Measurements from ENCODE around the gene KLHL30. TPM values are rescaled to one million over a fixed set of nuclear protein-coding genes. Genes with fewer than 3 reads are reported as not detected.

KLHL30 gene
- total RNA-seq, 2 donors from 2014 or later: 24.9 to 29.0 TPM

DNA sequence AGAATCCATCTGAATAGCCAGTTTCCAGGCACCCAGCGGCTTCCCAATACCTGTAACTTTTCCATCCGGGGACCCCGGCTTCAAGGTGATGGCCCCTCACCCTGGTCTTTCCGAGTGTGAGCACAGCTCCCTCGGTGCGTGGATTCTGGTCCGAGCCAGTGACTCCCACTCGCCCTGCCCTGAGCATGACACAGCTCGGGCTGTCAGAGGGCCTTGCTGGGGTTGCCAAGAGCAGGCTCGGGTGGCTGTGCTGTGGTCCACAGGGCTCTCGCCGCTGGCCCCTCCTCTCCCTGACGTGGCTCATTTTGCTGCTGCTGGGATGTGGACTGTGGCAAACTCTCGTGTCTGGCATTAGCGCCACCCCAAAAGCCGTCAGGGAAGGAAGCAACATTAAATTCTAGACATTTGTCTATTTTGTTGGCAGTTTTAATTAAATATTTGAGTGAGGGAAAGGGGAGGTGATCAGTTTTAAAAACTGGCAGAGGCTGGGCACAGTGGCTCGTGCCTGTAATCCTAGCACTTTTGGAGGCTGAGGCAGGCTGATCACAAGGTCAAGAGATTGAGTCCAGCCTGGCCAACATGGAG is 43.9 kb upstream of the KLHL30 start:
- H3K36me3 ChIP-seq: no peaks in the 10 kb centered on the region
- no peaks in the 10 kb centered on the region for H3K9me3 ChIP-seq
- peaks cover 0 to 9% of the 10 kb centered on the region in 2 donors for H3K4me1 ChIP-seq
- DNase-seq (ENCODE audit: low spot score): peak; percentile 40
- no peak overlapping the region for H3K27ac ChIP-seq
- H3K27me3 ChIP-seq: no peaks in the 10 kb centered on the region
- no peak overlapping the region for H3K4me3 ChIP-seq
- TF ChIP-seq CTCF (IDR thresholded peaks at IDR 0.05): no peak

- no peaks in the 10 kb centered on the region for H3K9me3 ChIP-seq
- no peaks in the 10 kb centered on the region for H3K27me3 ChIP-seq
- TF ChIP-seq CTCF (IDR thresholded peaks at IDR 0.05): no peak
- peak; percentile 9 for DNase-seq (ENCODE audit: low spot score)
- no peak overlapping the region for H3K4me3 ChIP-seq
- no peaks in the 10 kb centered on the region for H3K36me3 ChIP-seq
- H3K4me1 ChIP-seq: peaks cover 0 to 9% of the 10 kb centered on the region in 2 donors
- H3K27ac ChIP-seq: no peak overlapping the region
These were observed 43.3 kb upstream of the KLHL30 start for GRCh38 chr2:238095143-238095542.

- Histone ChIP-seq H3K36me3 (no peaks in the 10 kb centered on the region), H3K4me1 (peaks cover 0 to 9% of the 10 kb centered on the region in 2 donors), H3K27ac (no peak overlapping the region), H3K9me3 (no peaks in the 10 kb centered on the region), H3K27me3 (no peaks in the 10 kb centered on the region), H3K4me3 (no peak overlapping the region)
- peak; percentile 40 for DNase-seq (ENCODE audit: low spot score)
- no peak for TF ChIP-seq CTCF (IDR thresholded peaks at IDR 0.05)
These were observed 42.0 kb upstream of the KLHL30 start for GRCh38 chr2:238096311-238097011.

DNA sequence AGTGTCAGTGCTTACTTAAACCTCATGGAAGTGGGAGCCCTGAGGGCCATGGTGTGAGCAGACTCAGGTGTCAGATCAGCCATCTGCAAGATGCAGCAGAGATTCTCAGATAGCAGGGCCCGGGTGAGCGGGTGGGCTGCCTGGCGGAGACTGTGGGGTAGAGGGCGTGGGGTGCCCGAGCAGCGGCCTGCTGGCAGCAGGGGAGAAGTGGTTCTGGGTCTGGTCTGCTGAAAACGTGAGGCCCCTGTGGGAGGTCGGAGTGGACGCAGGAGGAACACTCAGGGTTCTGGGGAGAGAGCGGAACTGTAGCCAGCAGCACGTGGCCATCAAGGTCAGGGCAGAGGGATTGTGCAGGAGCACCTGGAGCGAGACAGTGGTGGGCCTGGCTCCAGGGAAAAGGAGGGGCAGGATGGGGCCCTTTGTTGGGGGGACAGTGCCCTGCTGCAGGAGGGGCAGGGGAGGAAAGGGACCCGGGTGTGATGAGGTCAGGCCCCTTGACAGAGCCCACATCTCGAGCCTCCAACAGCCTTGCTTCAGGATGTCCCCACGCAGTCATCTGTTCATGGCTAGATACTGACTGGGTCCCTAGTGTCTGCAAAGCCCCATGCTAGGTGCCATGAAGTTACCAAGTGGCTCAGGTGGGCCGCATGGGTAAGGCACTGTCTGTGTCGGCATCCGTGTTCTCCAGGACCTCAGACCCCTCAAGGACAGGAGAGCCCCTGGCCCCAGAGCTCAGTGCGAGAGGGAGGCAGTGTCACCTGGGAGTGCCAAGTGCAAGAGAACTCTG is 41.1 kb upstream of the KLHL30 start:
- Histone ChIP-seq H3K4me1 (peaks cover 0 to 9% of the 10 kb centered on the region in 2 donors), H3K36me3 (no peaks in the 10 kb centered on the region), H3K9me3 (no peaks in the 10 kb centered on the region), H3K4me3 (no peak overlapping the region), H3K27me3 (no peaks in the 10 kb centered on the region), H3K27ac (no peak overlapping the region)
- TF ChIP-seq CTCF (IDR thresholded peaks at IDR 0.05): no peak
- peak; percentile 32 for DNase-seq (ENCODE audit: low spot score)

DNA sequence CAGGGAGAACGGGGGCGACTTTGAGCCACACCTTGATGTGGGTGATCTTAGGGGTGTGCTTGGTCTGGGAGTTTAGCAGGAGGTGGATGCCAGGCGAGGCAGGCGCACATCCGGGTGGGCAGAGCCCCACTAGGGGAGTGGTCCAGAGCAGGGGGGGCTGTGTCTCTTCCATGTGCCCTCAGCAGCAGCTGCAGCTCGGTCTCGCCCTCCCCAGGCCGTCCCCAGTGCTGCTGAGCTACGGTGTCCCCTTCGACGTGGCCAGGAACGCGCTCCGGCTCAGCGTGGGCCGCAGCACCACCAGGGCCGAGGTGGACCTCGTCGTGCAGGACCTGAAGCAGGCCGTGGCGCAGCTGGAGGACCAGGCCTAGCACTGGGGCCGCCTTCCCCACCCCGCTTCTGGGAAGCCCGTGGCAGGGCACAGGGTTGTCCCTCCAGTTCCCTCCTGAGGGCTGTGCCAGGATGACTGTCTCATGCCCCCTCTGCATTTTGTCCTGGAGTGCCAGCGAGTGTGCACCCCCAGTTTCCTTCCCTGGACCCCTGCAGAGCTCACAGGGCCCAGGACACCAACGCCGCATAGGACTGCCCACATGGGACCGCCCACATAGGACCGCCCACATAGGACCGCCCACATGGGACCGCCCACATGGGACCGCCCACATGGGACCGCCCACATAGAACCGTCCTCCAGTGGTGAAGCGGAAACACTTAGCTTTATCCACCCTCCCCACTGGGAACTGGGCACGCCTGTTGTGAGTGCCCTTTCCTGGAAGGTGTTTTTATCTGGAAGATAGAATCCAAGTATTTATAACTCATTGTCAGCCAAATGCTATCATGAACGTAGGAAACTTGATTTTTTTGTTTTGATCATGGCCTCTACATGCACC is 40.2 kb upstream of the KLHL30 start:
- H3K27me3 ChIP-seq: no peaks in the 10 kb centered on the region
- no peak overlapping the region for H3K4me3 ChIP-seq
- DNase-seq (ENCODE audit: low spot score): peak; percentile 60
- peak overlapping the region in 1 of 2 donors; percentile 52 for H3K27ac ChIP-seq
- no peak for TF ChIP-seq CTCF (IDR thresholded peaks at IDR 0.05)
- H3K9me3 ChIP-seq: no peaks in the 10 kb centered on the region
- H3K4me1 ChIP-seq: peaks cover 0 to 9% of the 10 kb centered on the region in 2 donors
- H3K36me3 ChIP-seq: no peaks in the 10 kb centered on the region

All from right atrium auricular region (tissue), 2 donors.